GM21529 (cell line): ENCODE results near the gene HOXD10.

Experiments used
- ATAC-seq: cut with Tn5 transposase; IDR thresholded peaks from one replicate; pipeline ENCODE4 v1.9.1; 2021; ENCODE audit not compliant: unreplicated experiment

The HOXD10 gene

GRCh38 chr2:176095421-176095820 is 21.2 kb upstream of the HOXD10 start:
- ATAC-seq, result no peak

GRCh38 chr2:176096243-176096985 is 20.2 kb upstream of the HOXD10 start:
- no peak for ATAC-seq

DNA sequence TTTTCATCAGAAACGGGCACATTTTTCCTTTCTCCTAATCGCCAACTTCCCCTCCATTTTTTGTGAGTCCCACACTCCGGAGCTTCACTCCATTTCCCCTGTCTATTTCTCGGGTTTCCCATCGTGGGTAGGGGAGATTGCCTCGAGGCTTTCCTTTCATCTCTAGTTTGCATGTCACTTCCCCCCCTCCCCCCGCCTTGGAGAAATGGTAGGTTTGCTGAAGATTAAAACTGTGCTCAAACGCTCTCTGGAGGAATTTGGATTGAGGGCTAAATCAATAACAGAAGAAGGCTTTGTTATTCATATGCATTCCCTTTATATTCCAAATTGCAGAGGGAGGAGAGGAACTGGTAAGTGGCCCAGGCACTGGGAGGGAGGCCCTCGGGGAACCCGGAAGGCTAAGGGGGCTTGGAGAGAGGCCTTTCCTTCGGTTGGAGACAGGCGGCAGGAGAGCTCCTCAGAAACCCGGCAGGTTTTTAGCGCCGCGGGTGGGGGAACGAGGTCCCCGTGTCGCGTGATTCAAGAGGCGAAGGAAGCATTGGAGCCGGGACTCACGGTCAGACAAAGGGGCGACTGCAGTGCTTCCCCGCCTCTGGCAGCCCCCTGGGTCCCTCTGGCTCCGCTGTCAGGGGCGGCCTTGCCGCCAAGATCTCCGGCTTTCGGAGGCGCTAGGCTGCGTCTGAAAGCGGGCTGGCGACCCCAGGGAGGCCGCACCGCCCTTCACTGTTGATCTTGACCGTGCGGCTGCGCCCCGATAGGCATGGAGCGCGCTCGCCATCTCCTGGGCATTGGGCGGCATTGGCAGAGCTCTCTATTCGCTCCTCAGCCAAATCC is 19.4 kb upstream of the HOXD10 start:
- peak; percentile 92 for ATAC-seq

DNA sequence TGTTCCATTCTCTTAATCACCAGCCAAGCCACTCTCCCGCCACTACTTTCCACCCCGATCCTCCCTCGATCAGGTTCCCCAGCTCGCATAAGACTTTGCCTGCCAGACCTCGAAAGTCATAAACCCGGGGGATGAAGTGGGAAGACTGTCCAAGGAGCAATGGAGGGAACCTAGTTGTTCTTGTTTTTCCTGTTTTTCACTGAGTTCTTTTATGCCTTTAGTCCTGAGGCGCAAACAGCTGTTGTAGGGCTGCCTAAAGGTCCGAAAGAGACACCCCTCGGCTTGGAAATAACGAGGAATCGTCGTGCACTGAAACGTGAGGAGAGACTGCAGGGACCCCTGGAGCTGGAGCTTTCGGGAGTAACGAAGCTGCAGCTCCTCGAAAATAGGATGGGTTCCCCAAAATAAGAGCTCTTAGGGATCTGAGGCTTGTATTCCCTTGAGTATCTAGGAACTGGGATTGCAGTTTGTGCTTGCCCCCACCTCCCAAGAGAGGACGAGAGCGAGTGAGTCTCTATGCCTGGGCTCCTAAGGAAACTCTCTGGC is 18.7 kb upstream of the HOXD10 start:
- ATAC-seq, result no peak

DNA sequence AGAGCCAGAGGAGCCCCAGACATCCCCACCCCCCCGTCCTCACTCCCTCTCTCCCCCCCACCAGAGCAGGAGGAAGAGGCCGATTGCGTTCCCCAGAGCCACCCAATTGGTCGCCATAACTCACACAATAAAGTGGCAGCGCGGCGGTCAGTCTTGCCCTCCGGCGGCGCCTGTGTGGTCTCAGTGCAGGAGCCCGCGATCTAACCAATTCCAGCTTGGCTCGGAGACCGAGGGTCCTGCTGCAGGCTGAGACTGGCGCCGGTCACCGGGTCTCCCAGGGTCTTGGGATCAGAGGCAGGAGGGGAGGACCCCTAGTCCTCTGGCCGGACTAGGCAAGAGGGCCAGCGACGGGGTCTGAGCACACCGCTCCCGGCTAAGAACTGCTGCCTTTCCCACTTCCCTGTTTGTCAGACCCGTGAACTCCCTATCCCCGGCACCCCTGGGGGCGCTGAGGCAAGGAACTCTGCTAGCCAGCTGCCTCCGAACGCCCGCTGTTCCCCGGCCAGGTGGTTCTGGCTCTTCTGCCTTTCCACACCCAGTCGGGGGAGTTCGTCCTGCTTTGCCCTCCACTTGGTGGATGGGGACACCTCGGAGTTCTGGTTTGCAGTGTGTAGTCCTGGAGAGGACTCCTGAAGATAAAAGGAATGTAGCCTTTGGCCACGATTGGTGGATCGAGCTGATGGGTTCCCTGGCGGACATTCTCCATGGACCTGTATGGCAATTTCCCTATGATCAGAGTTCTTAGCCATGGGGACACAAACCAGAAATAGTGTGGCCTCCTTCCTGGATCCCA is 18.0 kb upstream of the HOXD10 start:
- no peak for ATAC-seq

GRCh38 chr2:176099159-176099727 is 17.3 kb upstream of the HOXD10 start:
- no peak for ATAC-seq

- no peak for ATAC-seq
These were observed 16.6 kb upstream of the HOXD10 start, which contains the start of gene HOXD12 for GRCh38 chr2:176099728-176100546. HOXD12 (plus strand) TSS chr2:176099795; CDS start chr2:176099802, 7 bp downstream.

DNA sequence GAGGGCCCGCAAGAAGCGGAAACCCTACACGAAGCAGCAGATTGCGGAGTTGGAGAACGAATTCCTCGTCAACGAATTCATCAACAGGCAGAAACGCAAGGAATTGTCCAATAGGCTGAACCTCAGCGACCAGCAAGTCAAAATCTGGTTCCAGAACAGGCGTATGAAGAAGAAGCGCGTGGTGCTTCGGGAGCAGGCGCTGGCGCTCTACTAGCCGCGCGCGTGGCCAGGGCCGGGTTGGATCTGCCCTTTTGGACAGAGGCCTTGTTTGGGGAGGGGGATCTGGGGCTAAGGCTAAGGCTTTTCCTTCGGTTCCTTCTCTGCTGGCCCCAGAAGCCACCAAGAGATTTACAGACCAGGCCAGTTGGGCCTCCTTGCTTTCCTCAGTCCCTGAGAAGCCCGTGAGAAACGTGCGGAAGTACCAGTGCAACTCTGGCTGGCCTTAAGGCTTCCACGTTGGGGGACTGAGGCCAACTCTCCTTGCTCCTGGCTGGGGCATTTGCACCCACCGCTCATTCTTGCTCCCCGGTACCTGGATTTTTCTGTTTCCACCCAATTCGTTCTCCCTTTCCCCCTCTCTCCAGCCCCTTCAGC is 15.9 kb upstream of the HOXD10 start:
- no peak for ATAC-seq

GRCh38 chr2:176101216-176101830 is 15.3 kb upstream of the HOXD10 start:
- no peak for ATAC-seq

- no peak for ATAC-seq
These were observed 14.7 kb upstream of the HOXD10 start for GRCh38 chr2:176101842-176102241.

- no peak for ATAC-seq
These were observed 14.2 kb upstream of the HOXD10 start for GRCh38 chr2:176102309-176102866.

DNA sequence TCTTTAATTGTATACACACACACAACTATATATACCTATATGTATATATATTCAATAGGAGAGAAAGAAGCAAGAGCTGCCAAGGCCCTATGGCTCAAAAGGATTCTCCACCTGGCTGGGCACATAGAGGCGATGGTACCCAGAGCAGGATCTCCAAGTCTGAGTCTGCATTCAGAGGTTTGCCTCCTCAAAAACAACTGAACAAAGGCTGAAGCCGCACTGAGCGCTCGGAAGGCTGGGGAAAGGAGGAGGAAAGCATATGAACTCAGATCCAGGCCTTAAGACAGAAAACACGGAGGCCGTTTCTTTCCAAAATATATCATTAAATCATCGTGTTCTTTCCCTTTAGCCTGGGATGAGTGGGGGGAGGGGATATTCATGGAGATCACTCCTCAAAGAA is 13.4 kb upstream of the HOXD10 start:
- no peak for ATAC-seq

DNA sequence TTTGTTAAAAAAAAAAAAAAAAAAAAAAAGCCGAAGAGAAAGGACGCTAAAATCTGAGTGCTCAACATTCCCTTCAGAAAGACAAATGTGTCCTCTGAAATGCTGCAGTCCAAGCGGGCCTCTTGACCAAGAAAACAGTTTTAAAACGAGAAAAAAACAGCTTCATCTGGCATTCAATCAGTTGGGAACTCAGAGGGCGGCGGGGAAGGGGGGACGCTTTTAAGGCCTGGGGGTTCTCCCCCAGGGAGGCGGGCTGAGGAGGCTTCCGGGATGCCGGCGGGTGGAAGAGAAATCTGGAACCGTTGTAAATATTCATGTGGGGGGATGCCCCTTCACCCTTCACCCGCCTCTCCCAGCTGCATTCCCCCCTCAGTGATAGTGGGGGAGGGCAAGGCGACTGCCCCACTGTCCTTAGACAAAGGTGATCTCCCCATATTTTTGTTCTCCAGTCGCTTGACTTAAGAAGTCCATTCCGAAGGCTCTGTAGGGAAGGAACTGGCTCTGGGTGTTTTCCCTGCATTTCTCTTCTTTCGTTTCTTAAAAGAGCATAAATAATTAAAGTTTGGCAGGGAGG is 12.7 kb upstream of the HOXD10 start:
- ATAC-seq, result no peak

- no peak for ATAC-seq
These were observed 12.1 kb upstream of the HOXD10 start for GRCh38 chr2:176104316-176105077.

GRCh38 chr2:176105078-176105729 is 11.4 kb upstream of the HOXD10 start:
- ATAC-seq, result no peak

GRCh38 chr2:176105730-176106580 is 10.6 kb upstream of the HOXD10 start:
- ATAC-seq, result no peak
